DND-41 (cell line): ENCODE data around the gene GLIPR2.

ENCODE experiments used
- ATAC-seq: fragments of 200-7000 bp; cut with Tn5 transposase; 3 replicates; pipeline ENCODE4 v1.9.1; 2021; ENCODE audit warnings: low read depth; ENCODE audit not compliant: insufficient read depth
- DNase-seq: peaks from one replicate; pipeline ENCODE4 v3.0.0-alpha.2; 2020
- H2AFZ ChIP-seq: 2 replicates; pipeline ENCODE4 v1.6.0; 2012; ENCODE audit warnings: low read depth, low read length
- H3K27ac ChIP-seq: 2 replicates; pipeline ENCODE4 v1.5.1; 2012; ENCODE audit warnings: low read length, inconsistent platforms
- H3K27me3 ChIP-seq: fragments of 200-600 bp; sonication (generic); 2 replicates; pipeline ENCODE4 v1.6.0; 2012; ENCODE audit warnings: low read length, mild to moderate bottlenecking, inconsistent platforms; ENCODE audit not compliant: insufficient read depth, poor library complexity
- H3K36me3 ChIP-seq: 2 replicates; pipeline ENCODE4 v1.5.1; 2012; ENCODE audit warnings: low read length, inconsistent platforms; ENCODE audit not compliant: insufficient read depth
- H3K4me1 ChIP-seq: 2 replicates; pipeline ENCODE4 v1.5.1; 2012; ENCODE audit warnings: mild to moderate bottlenecking, low read length; ENCODE audit not compliant: insufficient read depth
- H3K4me2 ChIP-seq: 2 replicates; pipeline ENCODE4 v1.6.0; 2012; ENCODE audit warnings: mild to moderate bottlenecking, moderate library complexity, low read length, inconsistent platforms; ENCODE audit not compliant: insufficient read depth
- H3K4me3 ChIP-seq, 2 experiments: fragments of 200-600 bp in 1 of 2; shearing (Covaris generic) in 1 of 2; 2 replicates each; pipeline ENCODE4 v1.5.1; 2012 to 2016; ENCODE audit warnings: inconsistent platforms in 2 of 2, low read length in 2 of 2, mild to moderate bottlenecking in 2 of 2, low read depth in 1 of 2, moderate library complexity in 1 of 2
- H3K79me2 ChIP-seq: 2 replicates; pipeline ENCODE4 v1.6.0; 2012; ENCODE audit warnings: low read length, inconsistent platforms; ENCODE audit not compliant: insufficient read depth
- H3K9ac ChIP-seq: 2 replicates; pipeline ENCODE4 v1.6.0; 2012; ENCODE audit warnings: low read depth, mild to moderate bottlenecking, inconsistent platforms, low read length, moderate library complexity
- H3K9me3 ChIP-seq: 2 replicates; pipeline ENCODE4 v1.5.1; 2012; ENCODE audit warnings: low read length, moderate library complexity, mild to moderate bottlenecking, inconsistent platforms; ENCODE audit not compliant: insufficient read depth, severe bottlenecking
- H4K20me1 ChIP-seq: 2 replicates; pipeline ENCODE4 v1.6.0; 2012; ENCODE audit warnings: low read length; ENCODE audit not compliant: insufficient read depth
- CTCF ChIP-seq: IDR thresholded peaks from 2 replicates; pipeline ENCODE4 v1.5.1; 2012; ENCODE audit warnings: borderline replicate concordance, low read length, moderate library complexity, mild to moderate bottlenecking; ENCODE audit not compliant: poor library complexity, severe bottlenecking; ENCODE audit errors: extremely low read depth
- EZH2 ChIP-seq: IDR thresholded peaks from 3 replicates; pipeline ENCODE4 v1.6.1; 2012; ENCODE audit warnings: borderline replicate concordance, low read depth, mild to moderate bottlenecking, moderate library complexity, low read length, inconsistent platforms; ENCODE audit not compliant: severe bottlenecking

Gene GLIPR2

GRCh38 chr9:36125062-36125855 is 11.3 kb upstream of the GLIPR2 start:
- TF ChIP-seq EZH2 (no peak), CTCF (no peak)
- Histone ChIP-seq H2AFZ (no peak overlapping the region), H4K20me1 (no peaks in the 10 kb centered on the region), H3K4me1 (no peaks in the 10 kb centered on the region), H3K4me3 (no peak overlapping the region), H3K27ac (no peak overlapping the region), H3K9me3 (no peaks in the 10 kb centered on the region), H3K36me3 (no peaks in the 10 kb centered on the region), H3K4me2 (no peak overlapping the region), H3K9ac (no peak overlapping the region), H3K79me2 (no peaks in the 10 kb centered on the region), H3K27me3 (no peaks in the 10 kb centered on the region)
- DNase-seq (no peak), ATAC-seq (no peak)

GRCh38 chr9:36126016-36126730 is 10.4 kb upstream of the GLIPR2 start:
- Histone ChIP-seq H3K36me3 (no peaks in the 10 kb centered on the region), H3K27ac (no peak overlapping the region), H3K9me3 (no peaks in the 10 kb centered on the region), H3K27me3 (no peaks in the 10 kb centered on the region), H3K9ac (no peak overlapping the region), H4K20me1 (no peaks in the 10 kb centered on the region), H2AFZ (no peak overlapping the region), H3K4me3 (no peak overlapping the region), H3K4me2 (no peak overlapping the region), H3K79me2 (no peaks in the 10 kb centered on the region), H3K4me1 (no peaks in the 10 kb centered on the region)
- DNase-seq (no peak), ATAC-seq (no peak)
- TF ChIP-seq EZH2 (no peak), CTCF (no peak)

DNA sequence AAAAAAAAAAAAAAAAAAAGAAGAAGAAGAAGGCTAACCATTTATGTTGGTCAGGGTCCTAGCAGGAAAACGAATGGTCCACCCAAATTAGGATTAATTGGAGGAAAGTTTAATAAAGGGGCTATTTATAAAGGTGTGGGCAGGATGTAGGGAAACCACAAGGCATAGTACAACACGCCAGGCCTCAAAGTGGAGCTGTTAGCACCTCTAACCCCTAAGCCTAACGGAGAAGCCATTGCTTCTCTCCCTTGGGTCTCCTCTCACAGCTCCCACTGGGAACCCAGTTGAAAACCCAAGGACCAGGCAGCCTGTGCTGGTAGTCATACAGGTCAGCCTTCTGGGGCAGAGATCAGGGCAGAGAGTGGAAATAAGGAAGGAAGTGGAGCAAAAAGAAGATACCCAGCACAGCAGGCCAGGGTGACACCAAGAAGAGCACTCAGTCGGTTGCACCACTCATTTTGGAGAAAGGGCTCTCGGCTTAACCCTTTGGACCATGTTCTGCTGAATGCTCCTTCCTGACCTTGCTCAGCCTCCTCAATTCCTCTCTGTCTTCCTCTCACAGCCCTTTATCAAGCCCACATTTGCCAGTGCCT is 8.8 kb upstream of the GLIPR2 start:
- Histone ChIP-seq H2AFZ (no peak overlapping the region), H3K9ac (no peak overlapping the region), H3K4me1 (no peaks in the 10 kb centered on the region), H3K27ac (no peak overlapping the region), H3K4me3 (no peak overlapping the region), H4K20me1 (no peaks in the 10 kb centered on the region), H3K27me3 (no peaks in the 10 kb centered on the region), H3K36me3 (no peaks in the 10 kb centered on the region), H3K79me2 (no peaks in the 10 kb centered on the region), H3K9me3 (no peaks in the 10 kb centered on the region), H3K4me2 (no peak overlapping the region)
- ATAC-seq (no peak), DNase-seq (no peak)
- TF ChIP-seq CTCF = no peak
- no peak for TF ChIP-seq EZH2
